Esophagus muscularis mucosa (tissue), 4 donors: ENCODE results near the gene CEP250.
A peak's percentile ranks its signal among the peaks of the same experiment; 100 is the strongest.

Experiments used
- CTCF ChIP-seq, 3 experiments: fragments of 200-600 bp in 2 of 3; fragments of 450-650 bp in 1 of 3; sonication (generic) in 2 of 3; IDR thresholded peaks; one replicate each; pipeline ENCODE4 v1.5.1; 2017 to 2019; ENCODE audit warnings: antibody characterized with exemption in 3 of 3, mild to moderate bottlenecking in 2 of 3, moderate library complexity in 1 of 3
- EP300 ChIP-seq: sonication (generic); formaldehyde crosslinking; IDR thresholded peaks from one replicate; pipeline ENCODE4 v1.6.1; 2017; ENCODE audit warnings: antibody characterized with exemption
- POLR2A ChIP-seq: fragments of 450-650 bp; IDR thresholded peaks from one replicate; pipeline ENCODE4 v1.6.1; 2017; ENCODE audit warnings: antibody characterized with exemption, moderate library complexity, mild to moderate bottlenecking, low read depth
- POLR2AphosphoS5 ChIP-seq, 2 donors: sonication (generic); formaldehyde crosslinking; IDR thresholded peaks; one replicate each; pipeline ENCODE4 v1.6.1; 2017; ENCODE audit warnings: antibody characterized with exemption in 2 of 2

- TF ChIP-seq POLR2A (no peak), CTCF (IDR thresholded peaks at IDR 0.05) (peak; percentile 44 to 59 (median 50)), POLR2AphosphoS5 (IDR thresholded peaks at IDR 0.05) (no peak), EP300 (no peak)
These were observed 56.5 kb downstream of the CEP250 start for GRCh38 chr20:35511814-35512420.
